NCI-H1105 treated with DMSO at 0.1 percent for 48 hours (cell line): Measurements from ENCODE around the gene ZNF337.

ENCODE experiments used
- DNase-seq: peaks from one replicate; lab custom pipeline; 2025; lab: John Stamatoyannopoulos, UW

ZNF337 gene

DNA sequence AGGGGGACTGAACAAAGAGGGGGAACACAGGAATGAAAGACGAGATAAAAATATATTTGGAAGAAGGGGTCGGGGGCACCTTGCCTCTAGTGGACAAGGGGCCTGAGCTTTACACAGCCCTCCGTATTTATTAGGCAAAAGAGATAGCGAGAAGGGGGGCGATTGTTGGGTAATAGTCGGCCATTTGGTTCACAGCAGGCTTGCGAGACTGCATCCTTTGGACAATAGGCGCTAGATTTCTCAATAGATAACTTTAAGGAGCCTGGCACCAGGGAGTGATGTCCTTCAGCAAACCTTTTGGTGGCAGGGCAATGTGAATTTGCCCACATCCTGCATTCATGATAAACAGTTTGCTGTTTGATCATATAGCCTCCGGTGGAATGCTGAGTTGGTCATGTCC is 69.9 kb downstream of the ZNF337 start:
- DNase-seq, result no peak

DNA sequence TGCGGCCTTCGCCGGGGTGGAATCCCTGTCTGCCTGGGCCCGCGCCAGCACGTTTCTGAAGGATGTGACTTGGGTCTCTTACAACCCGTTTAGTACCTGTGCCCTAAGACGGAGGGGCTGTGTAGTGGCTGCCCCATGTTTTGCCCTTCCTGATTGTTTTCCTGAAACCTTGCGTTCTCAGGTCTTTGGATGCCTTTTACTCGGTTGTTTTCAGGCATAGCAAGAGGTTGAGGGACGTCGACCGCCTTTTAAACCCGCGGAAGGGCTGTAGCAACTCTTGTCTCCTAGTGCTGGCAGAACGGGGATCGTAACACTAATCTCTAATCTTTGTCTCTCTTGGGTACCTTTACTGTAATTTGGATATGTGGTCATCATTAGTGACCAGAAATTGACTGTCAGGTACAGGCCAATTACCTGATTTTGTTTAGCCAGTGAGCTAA is 72.1 kb downstream of the ZNF337 start:
- no peak for DNase-seq
